Measurements from ENCODE around the gene CNTNAP2.

CNTNAP2 gene

DNA sequence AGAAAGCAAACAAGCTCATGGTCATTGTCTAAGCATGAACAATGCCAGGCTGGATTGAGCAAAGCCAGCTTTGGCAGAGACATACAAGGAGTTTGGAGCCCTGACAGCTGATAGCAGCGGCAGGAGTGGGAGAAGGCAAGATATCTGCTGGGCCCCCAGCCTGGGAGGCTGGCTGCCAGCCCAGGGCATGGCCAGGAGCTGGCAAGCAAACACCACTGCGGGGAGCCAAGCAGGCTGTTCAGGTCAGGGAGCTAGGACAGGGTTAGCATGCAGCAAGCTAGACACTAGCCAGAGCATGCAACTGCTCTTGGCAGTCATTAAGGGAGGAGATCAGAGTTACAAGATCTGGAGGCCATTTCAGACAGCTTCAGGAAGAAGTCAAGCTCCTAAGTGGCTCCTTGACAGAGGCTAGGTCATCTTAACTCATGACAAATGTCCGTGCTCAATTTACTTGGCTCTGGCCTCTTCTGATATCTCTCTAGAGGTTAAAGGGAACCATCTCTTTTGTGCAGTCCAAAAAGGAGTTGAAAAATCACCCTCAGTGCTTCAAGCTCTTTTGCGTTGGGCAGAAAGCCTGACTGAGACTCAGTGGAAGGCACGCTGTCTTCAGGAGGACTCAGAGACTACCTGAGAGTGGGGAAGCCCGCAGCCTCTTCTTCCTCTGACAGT, 2037.1 kb downstream of the CNTNAP2 start:
- no peak for DNase-seq (ENCODE audit: low read depth)

DNA sequence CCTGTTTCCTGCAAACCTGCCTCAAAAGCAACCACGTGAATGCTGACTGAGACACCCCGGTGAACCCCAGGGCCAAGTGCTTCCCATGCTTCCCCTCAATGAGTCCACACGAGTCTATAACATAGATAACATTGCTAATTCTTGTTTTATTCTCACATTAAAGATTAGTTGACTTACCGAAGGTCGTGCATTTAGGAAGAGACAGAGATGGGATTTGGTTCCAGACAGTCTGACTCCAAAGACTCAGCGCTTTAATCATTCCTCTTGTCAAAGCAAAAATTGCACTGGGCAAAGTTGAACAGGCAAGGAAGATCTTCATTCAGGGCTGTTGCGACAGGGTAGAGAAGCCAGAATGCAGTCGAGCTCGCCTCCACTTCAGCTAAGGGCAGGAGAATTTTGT, 2038.4 kb downstream of the CNTNAP2 start:
- DNase-seq (ENCODE audit: low read depth): no peak

DNA sequence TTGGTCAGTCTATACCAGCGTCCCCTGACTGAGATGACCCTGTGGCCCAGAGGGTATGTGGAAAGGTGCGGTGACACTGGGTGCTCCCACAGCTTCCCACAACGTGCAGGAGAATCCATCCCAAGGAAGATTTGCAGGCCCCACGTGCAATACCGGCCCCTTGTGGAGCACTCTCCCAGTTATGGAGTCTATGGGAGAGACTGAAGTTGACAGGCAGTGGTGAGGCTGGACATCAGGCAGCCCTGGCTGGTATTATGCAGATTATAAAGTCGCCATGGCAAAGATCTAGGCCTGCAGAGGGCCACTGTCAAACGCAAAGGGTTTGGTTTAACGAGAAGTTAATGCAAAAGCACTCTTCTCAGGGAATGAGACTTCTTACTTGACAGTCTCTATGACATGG, 2039.2 kb downstream of the CNTNAP2 start:
- no peak for DNase-seq (ENCODE audit: low read depth)

GRCh38 chr7:148156233-148156632, 2039.6 kb downstream of the CNTNAP2 start:
- DNase-seq (ENCODE audit: low read depth): no peak

GRCh38 chr7:148159331-148159730, 2042.7 kb downstream of the CNTNAP2 start:
- DNase-seq (ENCODE audit: low read depth): no peak

- no peak for DNase-seq (ENCODE audit: low read depth)
These were observed 2045.2 kb downstream of the CNTNAP2 start for GRCh38 chr7:148161776-148162175.

GRCh38 chr7:148162808-148163207, 2046.2 kb downstream of the CNTNAP2 start:
- DNase-seq (ENCODE audit: low read depth): no peak

DNA sequence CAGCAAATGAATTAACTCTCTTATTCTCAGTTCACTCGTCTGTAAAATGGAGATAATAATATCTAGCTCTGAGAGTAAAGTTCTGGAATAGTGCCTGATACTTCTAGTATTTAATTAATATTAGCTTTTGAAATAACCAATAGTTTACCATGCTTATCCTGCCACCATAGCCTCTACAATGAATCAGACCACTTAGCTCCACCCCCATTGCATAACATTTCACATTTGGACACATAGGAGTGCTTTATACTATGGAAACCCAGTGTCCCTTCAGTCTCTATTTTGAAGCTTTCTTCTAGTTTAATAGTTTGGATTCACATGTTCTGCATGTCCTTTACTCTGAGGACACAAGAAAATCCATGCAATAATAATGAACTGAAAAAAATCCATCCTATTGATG, 2046.6 kb downstream of the CNTNAP2 start:
- DNase-seq (ENCODE audit: low read depth): no peak

- DNase-seq (ENCODE audit: low read depth): no peak
These were observed 2056.3 kb downstream of the CNTNAP2 start for GRCh38 chr7:148172920-148173319.

- no peak for DNase-seq (ENCODE audit: low read depth)
These were observed 2056.8 kb downstream of the CNTNAP2 start for GRCh38 chr7:148173369-148173768.

DNA sequence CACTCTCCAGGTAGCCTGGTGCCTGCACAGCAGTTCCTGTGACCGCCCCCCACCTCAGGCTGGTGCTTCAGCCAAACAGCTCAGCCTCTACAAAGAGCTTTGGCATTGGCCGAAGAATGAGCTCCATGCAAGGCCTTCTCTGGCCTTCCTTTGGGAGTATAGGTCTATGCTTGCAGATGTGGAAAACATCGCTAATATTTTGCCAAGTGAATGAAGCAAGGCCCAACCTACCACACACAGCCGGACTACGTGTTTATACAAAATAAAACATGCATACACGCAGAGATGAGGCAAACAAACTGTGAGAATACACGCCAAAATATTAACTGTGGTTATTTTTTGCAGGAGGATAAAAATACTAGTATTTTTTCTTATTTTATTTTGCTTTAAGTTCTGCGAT, 2057.8 kb downstream of the CNTNAP2 start:
- DNase-seq (ENCODE audit: low read depth): no peak

GRCh38 chr7:148175512-148175911, 2058.9 kb downstream of the CNTNAP2 start:
- no peak for DNase-seq (ENCODE audit: low read depth)

DNA sequence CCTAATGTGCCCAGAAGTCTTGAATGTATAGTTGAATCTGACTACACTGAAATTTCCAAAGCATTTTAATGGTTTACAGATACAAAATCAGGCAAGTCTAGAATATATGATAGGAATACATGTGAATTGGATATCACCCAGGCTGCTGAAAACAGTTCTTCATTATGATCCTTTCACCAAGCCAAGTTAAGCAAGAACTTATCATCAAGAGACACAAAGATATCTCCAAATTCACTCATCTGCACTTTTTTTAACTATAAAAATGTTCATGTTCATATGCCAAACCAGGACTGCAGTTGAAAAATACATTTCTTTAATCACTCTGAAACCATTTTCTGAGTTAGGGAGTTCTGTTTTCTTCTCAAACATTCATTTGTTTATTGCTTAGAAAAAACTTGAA, 2061.4 kb downstream of the CNTNAP2 start:
- no peak for DNase-seq (ENCODE audit: low read depth)

GRCh38 chr7:148180075-148180474, 2063.5 kb downstream of the CNTNAP2 start:
- DNase-seq (ENCODE audit: low read depth): no peak

- no peak for DNase-seq (ENCODE audit: low read depth)
These were observed 2065.7 kb downstream of the CNTNAP2 start for GRCh38 chr7:148182264-148182663.

GRCh38 chr7:148185041-148185440, 2068.4 kb downstream of the CNTNAP2 start:
- no peak for DNase-seq (ENCODE audit: low read depth)

GRCh38 chr7:148187471-148187870, 2070.9 kb downstream of the CNTNAP2 start:
- no peak for DNase-seq (ENCODE audit: low read depth)

- DNase-seq (ENCODE audit: low read depth): no peak
These were observed 2074.9 kb downstream of the CNTNAP2 start for GRCh38 chr7:148191391-148192065.

DNA sequence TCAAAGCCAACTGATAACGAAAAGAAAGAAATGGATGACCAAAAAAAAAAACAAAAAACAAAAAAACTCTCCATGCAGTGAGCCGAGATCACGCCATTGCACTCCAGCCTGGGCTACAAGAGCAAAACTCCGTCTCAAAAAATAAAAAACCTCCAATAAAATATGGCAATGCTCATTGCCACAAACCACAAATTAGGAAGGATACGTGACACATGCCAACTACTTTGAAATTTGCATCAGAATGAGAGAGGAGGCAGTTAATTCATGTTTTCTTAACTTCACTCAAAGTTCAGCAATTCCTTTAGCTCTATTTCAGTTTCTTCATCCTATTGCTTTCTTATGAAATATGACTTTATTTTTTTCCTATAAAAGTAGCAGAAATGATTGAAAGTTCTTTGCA, 2075.9 kb downstream of the CNTNAP2 start:
- DNase-seq (ENCODE audit: low read depth): no peak

DNA sequence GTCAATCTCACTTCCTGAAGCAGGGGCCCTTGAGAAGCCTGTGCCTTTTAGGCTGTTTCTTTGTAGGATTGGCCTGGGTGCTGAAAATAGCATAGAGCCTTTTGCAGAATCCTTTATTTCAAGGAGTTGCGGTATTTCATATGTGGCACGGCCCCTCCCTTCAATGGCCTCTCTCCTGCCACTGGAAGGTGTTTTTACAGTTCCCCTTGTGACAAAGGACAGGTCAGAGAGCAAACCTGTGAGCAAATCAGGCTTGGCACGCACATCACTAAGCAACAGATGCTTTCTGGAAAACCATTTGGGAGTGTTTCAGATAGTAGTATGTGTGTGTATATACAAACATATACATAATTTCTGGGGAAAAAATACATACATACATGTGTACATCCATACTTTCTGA, 2085.4 kb downstream of the CNTNAP2 start:
- DNase-seq (ENCODE audit: low read depth): no peak

DNA sequence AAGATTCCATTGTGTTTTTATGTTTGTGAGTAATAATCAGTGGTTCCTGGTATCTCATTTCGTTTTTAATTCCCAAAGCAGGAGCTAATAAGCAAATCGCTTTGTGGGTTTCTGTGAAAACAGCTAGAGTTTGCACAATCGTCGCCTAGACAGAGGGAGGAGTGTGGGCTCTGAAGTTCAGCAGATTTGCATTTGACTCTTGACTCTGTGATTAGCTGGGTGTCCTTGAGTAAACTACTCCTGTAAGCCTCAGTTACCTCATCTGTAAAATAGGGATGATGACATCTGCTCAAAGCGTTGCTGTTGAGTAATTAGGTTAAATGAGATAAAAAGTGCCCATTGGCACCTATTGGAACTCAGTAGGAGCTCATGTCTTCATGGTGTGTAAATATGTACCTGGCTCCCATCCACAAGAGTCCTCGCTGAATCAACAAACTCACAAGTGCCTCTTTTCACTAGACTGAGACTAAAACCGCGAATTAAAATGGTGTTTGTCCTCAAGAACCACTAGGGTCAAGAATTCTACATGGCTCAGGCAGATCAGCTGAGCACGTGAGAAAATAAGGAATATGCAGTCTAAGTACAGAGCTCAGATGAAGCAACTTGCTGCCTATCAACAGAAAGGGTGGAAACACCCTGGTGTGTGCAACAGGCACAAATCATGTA, 2088.2 kb downstream of the CNTNAP2 start:
- no peak for DNase-seq (ENCODE audit: low read depth)

GRCh38 chr7:148209643-148210190, 2093.1 kb downstream of the CNTNAP2 start:
- DNase-seq (ENCODE audit: low read depth): no peak

GRCh38 chr7:148210804-148211325, 2094.3 kb downstream of the CNTNAP2 start:
- DNase-seq (ENCODE audit: low read depth): no peak
